GM15510 (cell line): Measurements from ENCODE around the gene NUDT16L1.

ENCODE experiments used
- POLR2A ChIP-seq: IDR thresholded peaks from 3 replicates; pipeline ENCODE4 v1.6.1; 2011; ENCODE audit warnings: borderline replicate concordance; ENCODE audit not compliant: insufficient read length; ENCODE audit errors: extremely low read depth

Gene NUDT16L1

GRCh38 chr16:4704491-4704890, 11.1 kb downstream of the NUDT16L1 start:
- no peak for TF ChIP-seq POLR2A

GRCh38 chr16:4704913-4705312, 11.6 kb downstream of the NUDT16L1 start:
- TF ChIP-seq POLR2A: no peak

GRCh38 chr16:4706871-4707270, 13.5 kb downstream of the NUDT16L1 start:
- no peak for TF ChIP-seq POLR2A

- no peak for TF ChIP-seq POLR2A
These were observed 16.1 kb downstream of the NUDT16L1 start for GRCh38 chr16:4709481-4709880.

- TF ChIP-seq POLR2A: no peak
These were observed 20.5 kb downstream of the NUDT16L1 start for GRCh38 chr16:4713663-4714501.

GRCh38 chr16:4714996-4715395, 21.6 kb downstream of the NUDT16L1 start:
- no peak for TF ChIP-seq POLR2A

GRCh38 chr16:4718466-4718865, 25.1 kb downstream of the NUDT16L1 start:
- no peak for TF ChIP-seq POLR2A

- no peak for TF ChIP-seq POLR2A
These were observed 29.9 kb downstream of the NUDT16L1 start for GRCh38 chr16:4723071-4723767.

- no peak for TF ChIP-seq POLR2A
These were observed 31.4 kb downstream of the NUDT16L1 start for GRCh38 chr16:4724661-4725270.

GRCh38 chr16:4726616-4727015, 33.3 kb downstream of the NUDT16L1 start:
- TF ChIP-seq POLR2A: no peak

GRCh38 chr16:4728676-4729075, 35.3 kb downstream of the NUDT16L1 start:
- TF ChIP-seq POLR2A: no peak

GRCh38 chr16:4729876-4730275, 36.5 kb downstream of the NUDT16L1 start:
- no peak for TF ChIP-seq POLR2A

- TF ChIP-seq POLR2A: no peak
These were observed 39.9 kb downstream of the NUDT16L1 start for GRCh38 chr16:4733211-4733742.

- TF ChIP-seq POLR2A: no peak
These were observed 40.3 kb downstream of the NUDT16L1 start for GRCh38 chr16:4733747-4734062.

- TF ChIP-seq POLR2A: peak; percentile 66
These were observed 40.8 kb downstream of the NUDT16L1 start, which contains the start of the genes ANKS3 and DNAAF8 for GRCh38 chr16:4734063-4734729. Gene ANKS3, minus strand, starts transcription at chr16:4734271. Its CDS starts 4,122 bp downstream, at chr16:4730149. Gene DNAAF8, plus strand, starts transcription at chr16:4734537. Its CDS starts 1,978 bp downstream, at chr16:4736515.

- TF ChIP-seq POLR2A: peak; percentile 72
These were observed 41.6 kb downstream of the NUDT16L1 start for GRCh38 chr16:4734730-4735535.
